A549 (cell line): ENCODE results near the gene C3orf22.

Experiments
- BHLHE40 ChIP-seq: IDR thresholded peaks from 2 replicates; pipeline ENCODE4 v1.6.1; 2012; ENCODE audit warnings: low read depth, low read length, inconsistent platforms
- CHD2 ChIP-seq: fragments of 150-350 bp; IDR thresholded peaks from 2 replicates; pipeline ENCODE4 v1.6.1; 2014; ENCODE audit warnings: low read length; ENCODE audit not compliant: partially characterized antibody
- CTCF ChIP-seq: fragments of >200 bp; sonication (Bioruptor Twin); formaldehyde crosslinking; IDR thresholded peaks from 3 replicates; pipeline ENCODE4 v1.5.1; 2016
- E2F6 ChIP-seq: IDR thresholded peaks from 2 replicates; pipeline ENCODE4 v1.6.1; 2012; ENCODE audit warnings: low read depth, borderline replicate concordance
- EP300 ChIP-seq, 2 experiments: fragments of >200 bp; sonication (Bioruptor Twin); formaldehyde crosslinking; IDR thresholded peaks; 2 replicates in 1 of 2; 3 replicates in 1 of 2; pipeline ENCODE4 v1.6.1; 2016 to 2017
- JUNB ChIP-seq: fragments of >200 bp; sonication (Bioruptor Twin); formaldehyde crosslinking; IDR thresholded peaks from 2 replicates; pipeline ENCODE4 v1.6.1; 2016
- KDM1A ChIP-seq: fragments of 200-600 bp; sonication (generic); IDR thresholded peaks from 2 replicates; pipeline ENCODE4 v1.6.1; 2016; ENCODE audit warnings: low read depth, mild to moderate bottlenecking
- MYC ChIP-seq: IDR thresholded peaks from 2 replicates; pipeline ENCODE4 v1.6.1; 2012; ENCODE audit warnings: mild to moderate bottlenecking, inconsistent platforms, low read length, improper control_type of control experiment, borderline replicate concordance
- POLR2A ChIP-seq: IDR thresholded peaks from 2 replicates; pipeline ENCODE4 v1.6.1; 2012; ENCODE audit warnings: mild to moderate bottlenecking, low read length
- RAD21 ChIP-seq, 2 experiments: fragments of >200 bp in 1 of 2; sonication (Bioruptor Twin) in 1 of 2; formaldehyde crosslinking in 1 of 2; IDR thresholded peaks in 1 of 2; conservative IDR thresholded peaks in 1 of 2; 2 replicates in 1 of 2; 3 replicates in 1 of 2; pipeline ENCODE4 v1.6.1; 2012 to 2018; ENCODE audit warnings: inconsistent platforms in 1 of 2
- RCOR1 ChIP-seq: fragments of 150-350 bp; IDR thresholded peaks from 2 replicates; pipeline ENCODE4 v1.6.1; 2014; ENCODE audit warnings: antibody characterized with exemption, low read length, low read depth
- TP53 ChIP-seq: fragments of 250-450 bp; sonication (Bioruptor Pico); IDR thresholded peaks from 2 replicates; pipeline ENCODE4 v1.5.0; 2021; ENCODE audit warnings: mild to moderate bottlenecking, moderate library complexity
- USF2 ChIP-seq: fragments of 450-650 bp; IDR thresholded peaks from 2 replicates; pipeline ENCODE4 v1.6.1; 2014; ENCODE audit warnings: antibody characterized with exemption
- TF ChIP-seq, protein P1 (sequence below): IDR thresholded peaks from 2 replicates; pipeline ENCODE4 v1.6.1; 2012

- no peak for TF ChIP-seq E2F6
- TF ChIP-seq BHLHE40, result no peak
- no peak for TF ChIP-seq RCOR1
- no peak for TF ChIP-seq CTCF
- TF ChIP-seq TP53 (CRISPR knock-in tag), result no peak
- no peak for TF ChIP-seq EP300 (IDR thresholded peaks at IDR 0.05)
- no peak for TF ChIP-seq MYC
- no peak for TF ChIP-seq USF2
- TF ChIP-seq JUNB, result no peak
- no peak for TF ChIP-seq CHD2
- no peak for TF ChIP-seq POLR2A
- TF ChIP-seq RAD21 (conservative IDR thresholded peaks at IDR 0.05 in 1 of 2, IDR thresholded peaks at IDR 0.05 in 1 of 2), result no peak
- TF ChIP-seq KDM1A, result no peak
- TF ChIP-seq, protein P1, sequence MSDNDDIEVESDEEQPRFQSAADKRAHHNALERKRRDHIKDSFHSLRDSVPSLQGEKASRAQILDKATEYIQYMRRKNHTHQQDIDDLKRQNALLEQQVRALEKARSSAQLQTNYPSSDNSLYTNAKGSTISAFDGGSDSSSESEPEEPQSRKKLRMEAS, result no peak
Observed at GRCh38 chr3:126549861-126550487, 8.8 kb downstream of the C3orf22 start.
